SK-N-SH (cell line): ENCODE results near the gene CCNT1. TPM values are rescaled to one million over a fixed set of nuclear protein-coding genes. Genes with fewer than 3 reads are reported as not detected.

ENCODE experiments used
- CTCF ChIA-PET: fragments of 300-600, 350-600 bp; formaldehyde crosslinking; extraction: SDS; loops from one replicate; lab custom pipeline; 2021; lab: Yijun Ruan, JAX
- POLR2A ChIA-PET: fragments of 350-600 bp; sonication (Branson Sonifier 250); formaldehyde crosslinking; extraction: SDS; loops from one replicate; lab custom pipeline; 2020; ENCODE audit warnings: antibody characterized with exemption, inconsistent platforms; lab: Yijun Ruan, JAX
- DNase-seq: peaks from one replicate; pipeline ENCODE4 v3.0.0; 2012
- H2AFZ ChIP-seq: fragments of 200-600 bp; sonication (generic); 2 replicates; pipeline ENCODE4 v1.8.1; 2016; ENCODE audit warnings: antibody characterized with exemption, mild to moderate bottlenecking, low read depth
- H3F3A ChIP-seq: fragments of 200-600 bp; sonication (generic); replicated peaks from 2 replicates; pipeline ENCODE3; 2016; ENCODE audit warnings: antibody characterized with exemption, mild to moderate bottlenecking; ENCODE audit not compliant: insufficient read depth
- H3K27ac ChIP-seq, 2 experiments: fragments of 200-500 bp in 1 of 2; fragments of 200-600 bp in 1 of 2; sonication (Bioruptor generic) in 1 of 2; sonication (generic), shearing (Covaris generic) in 1 of 2; 2 replicates each; pipeline versions ENCODE4 v1.5.1 to v1.6.1; 2014 to 2016; ENCODE audit warnings: low read depth in 2 of 2, inconsistent platforms in 1 of 2, low read length in 1 of 2, mild to moderate bottlenecking in 1 of 2, mixed read lengths in 1 of 2
- H3K27me3 ChIP-seq: fragments of 200-600 bp; sonication (generic), shearing (Covaris generic); 2 replicates; pipeline ENCODE4 v1.6.1; 2016; ENCODE audit warnings: mixed run types; ENCODE audit not compliant: insufficient read depth
- H3K36me3 ChIP-seq, 2 experiments: fragments of 200-500 bp in 1 of 2; fragments of 200-600 bp in 1 of 2; sonication (Bioruptor generic) in 1 of 2; sonication (generic) in 1 of 2; replicated peaks in 1 of 2; 2 replicates each; pipeline versions ENCODE3 to v1.5.1; 2014 to 2016; ENCODE audit warnings: low read length in 1 of 2, mild to moderate bottlenecking in 1 of 2; ENCODE audit not compliant: insufficient read depth in 2 of 2, control insufficient read depth in 1 of 2
- H3K4me1 ChIP-seq, 2 experiments: fragments of 200-500 bp in 1 of 2; fragments of 200-600 bp in 1 of 2; sonication (Bioruptor generic) in 1 of 2; sonication (generic), shearing (Covaris generic) in 1 of 2; 2 replicates each; pipeline versions ENCODE4 v1.5.1 to v1.6.1; 2014 to 2016; ENCODE audit warnings: low read depth in 1 of 2, low read length in 1 of 2, mixed run types in 1 of 2; ENCODE audit not compliant: insufficient read depth in 2 of 2, control insufficient read depth in 1 of 2
- H3K4me2 ChIP-seq: fragments of 200-600 bp; sonication (generic), shearing (Covaris generic); 2 replicates; pipeline ENCODE4 v1.6.1; 2017; ENCODE audit warnings: mixed run types
- H3K4me3 ChIP-seq, 2 experiments: fragments of 200-500 bp in 1 of 2; fragments of 200-600 bp in 1 of 2; sonication (Bioruptor generic) in 1 of 2; sonication (generic), shearing (Covaris generic) in 1 of 2; 2 replicates each; pipeline versions ENCODE4 v1.5.1 to v1.8.1; 2014 to 2016; ENCODE audit warnings: low read depth in 2 of 2, inconsistent platforms in 1 of 2, low read length in 1 of 2, mild to moderate bottlenecking in 1 of 2, mixed read lengths in 1 of 2, moderate library complexity in 1 of 2
- H3K79me2 ChIP-seq: fragments of 200-600 bp; sonication (generic); 2 replicates; pipeline ENCODE4 v1.8.1; 2017; ENCODE audit warnings: mild to moderate bottlenecking; ENCODE audit not compliant: insufficient read depth
- H3K9ac ChIP-seq: fragments of 200-600 bp; sonication (generic); 2 replicates; pipeline ENCODE4 v1.6.1; 2017; ENCODE audit warnings: mixed run types
- H3K9me2 ChIP-seq: fragments of 200-600 bp; sonication (generic); 2 replicates; pipeline ENCODE4 v1.6.1; 2017; ENCODE audit warnings: mixed run types
- H3K9me3 ChIP-seq: fragments of 200-600 bp; sonication (generic); 2 replicates; pipeline ENCODE4 v1.6.1; 2017; ENCODE audit warnings: mixed run types, mild to moderate bottlenecking, moderate library complexity
- H4K20me1 ChIP-seq: fragments of 200-600 bp; sonication (generic); 2 replicates; pipeline ENCODE4 v1.6.1; 2017; ENCODE audit warnings: mild to moderate bottlenecking, mixed run types; ENCODE audit not compliant: insufficient read depth
- FOSL2 ChIP-seq: IDR thresholded peaks from 2 replicates; pipeline ENCODE4 v1.4.0; 2012; ENCODE audit warnings: low read depth, mild to moderate bottlenecking, moderate library complexity, borderline replicate concordance
- FOXM1 ChIP-seq: IDR thresholded peaks from 2 replicates; pipeline ENCODE4 v1.4.0; 2012; ENCODE audit warnings: low read depth, mild to moderate bottlenecking
- GATA2 ChIP-seq: sonication (generic); formaldehyde crosslinking; IDR thresholded peaks from 2 replicates; pipeline ENCODE4 v1.5.0; 2020; ENCODE audit warnings: mild to moderate bottlenecking, missing genetic modification reagents
- JUND ChIP-seq: IDR thresholded peaks from 2 replicates; pipeline ENCODE4 v1.4.0; 2012
- MEF2A ChIP-seq: IDR thresholded peaks from 2 replicates; pipeline ENCODE4 v1.4.0; 2012; ENCODE audit warnings: low read depth, borderline replicate concordance
- MXI1 ChIP-seq: IDR thresholded peaks from 2 replicates; pipeline ENCODE4 v1.6.1; 2012; ENCODE audit warnings: mild to moderate bottlenecking, low read depth, low read length, improper control_type of control experiment
- NRF1 ChIP-seq: IDR thresholded peaks from 2 replicates; pipeline ENCODE4 v1.6.1; 2012; ENCODE audit warnings: low read depth, mild to moderate bottlenecking, low read length
- RCOR1 ChIP-seq: fragments of 150-350 bp; IDR thresholded peaks from 2 replicates; pipeline ENCODE4 v1.6.1; 2017; ENCODE audit warnings: antibody characterized with exemption, low read length
- RFX5 ChIP-seq: IDR thresholded peaks from 2 replicates; pipeline ENCODE4 v1.6.1; 2012; ENCODE audit warnings: mild to moderate bottlenecking, improper control_type of control experiment, low read length
- RXRA ChIP-seq: IDR thresholded peaks from 2 replicates; pipeline ENCODE4 v1.4.0; 2012; ENCODE audit warnings: low read depth, mild to moderate bottlenecking, borderline replicate concordance
- TCF12 ChIP-seq: IDR thresholded peaks from 2 replicates; pipeline ENCODE4 v1.4.0; 2012
- WGBS: methylation state at CpG from one replicate; pipeline ENCODE4 v1.1.6; 2017; ENCODE audit warnings: low lambda C conversion rate; 5-methylcytosine and 5-hydroxymethylcytosine counted together
- polyA plus RNA-seq, 3 experiments: library from polyadenylated mRNA; depleted of rRNA; stranded (reverse); fragments of >200 nt; gene quantifications; 2 replicates each; pipeline ENCODE4 v1.2.3, GENCODE V29; 2012
- TF ChIP-seq, protein P1 (sequence below): fragments of 150-350 bp; IDR thresholded peaks from 2 replicates; pipeline ENCODE4 v1.6.1; 2017; ENCODE audit warnings: antibody characterized with exemption, low read length, low read depth, borderline replicate concordance
- TF ChIP-seq, protein P2 (sequence below): IDR thresholded peaks from 2 replicates; pipeline ENCODE4 v1.4.0; 2012; ENCODE audit warnings: low read depth, borderline replicate concordance
- TF ChIP-seq, protein P3 (sequence below): IDR thresholded peaks from 2 replicates; pipeline ENCODE4 v1.6.1; 2012; ENCODE audit warnings: mild to moderate bottlenecking, low read depth, low read length, moderate library complexity
- TF ChIP-seq, protein P4 (sequence below): fragments of 150-350 bp; IDR thresholded peaks from 2 replicates; pipeline ENCODE4 v1.6.1; 2016; ENCODE audit warnings: mild to moderate bottlenecking, low read depth, low read length

Gene CCNT1
- polyA plus RNA-seq, 1 of the 3 experiments (the other 2 are of a cell fraction) = 7.2 TPM

DNA sequence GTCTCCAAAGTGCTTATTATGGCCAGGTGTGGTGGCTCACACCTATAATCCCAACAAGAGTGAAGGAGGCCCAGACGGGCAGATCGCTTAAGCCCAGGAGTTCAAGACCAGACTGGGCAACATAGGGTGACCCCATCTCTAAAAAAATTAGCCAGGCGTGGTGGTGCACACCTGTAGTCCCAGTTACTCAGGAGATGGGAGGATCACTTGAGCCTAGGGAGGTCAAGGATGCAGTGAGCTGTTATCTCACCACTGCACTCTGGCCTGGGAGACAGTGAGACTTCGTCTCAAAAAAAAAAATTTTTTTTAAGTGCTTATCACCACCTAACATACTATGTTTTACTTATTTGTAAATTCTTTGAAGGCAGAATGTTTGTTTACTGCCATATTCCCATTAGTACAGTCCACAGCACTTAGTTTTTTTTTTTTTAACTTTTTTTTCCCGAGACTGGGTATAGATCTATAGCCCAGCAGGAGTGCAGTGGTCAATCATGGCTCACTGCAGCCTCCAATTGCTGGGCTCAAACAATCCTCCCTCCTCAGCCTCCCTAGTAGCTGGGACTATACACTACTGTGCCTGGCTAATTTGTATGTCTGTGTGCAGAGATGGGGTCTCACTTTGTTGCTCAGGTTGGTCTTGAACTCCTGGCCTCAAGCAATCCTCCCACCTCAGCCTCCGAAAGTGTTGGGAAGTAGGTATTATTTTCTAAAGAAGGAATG is 29.7 kb downstream of the CCNT1 start:
- no peak for DNase-seq
- TF ChIP-seq MEF2A (no peak), TCF12 (no peak), RFX5 (no peak), RXRA (no peak), RCOR1 (no peak), JUND (no peak), GATA2 (CRISPR knock-in tag) (no peak), FOSL2 (no peak), NRF1 (no peak), FOXM1 (no peak), MXI1 (no peak)
- TF ChIP-seq, protein P1, sequence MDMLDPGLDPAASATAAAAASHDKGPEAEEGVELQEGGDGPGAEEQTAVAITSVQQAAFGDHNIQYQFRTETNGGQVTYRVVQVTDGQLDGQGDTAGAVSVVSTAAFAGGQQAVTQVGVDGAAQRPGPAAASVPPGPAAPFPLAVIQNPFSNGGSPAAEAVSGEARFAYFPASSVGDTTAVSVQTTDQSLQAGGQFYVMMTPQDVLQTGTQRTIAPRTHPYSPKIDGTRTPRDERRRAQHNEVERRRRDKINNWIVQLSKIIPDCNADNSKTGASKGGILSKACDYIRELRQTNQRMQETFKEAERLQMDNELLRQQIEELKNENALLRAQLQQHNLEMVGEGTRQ = no peak
- TF ChIP-seq, protein P2, sequence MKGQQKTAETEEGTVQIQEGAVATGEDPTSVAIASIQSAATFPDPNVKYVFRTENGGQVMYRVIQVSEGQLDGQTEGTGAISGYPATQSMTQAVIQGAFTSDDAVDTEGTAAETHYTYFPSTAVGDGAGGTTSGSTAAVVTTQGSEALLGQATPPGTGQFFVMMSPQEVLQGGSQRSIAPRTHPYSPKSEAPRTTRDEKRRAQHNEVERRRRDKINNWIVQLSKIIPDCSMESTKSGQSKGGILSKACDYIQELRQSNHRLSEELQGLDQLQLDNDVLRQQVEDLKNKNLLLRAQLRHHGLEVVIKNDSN = no peak
- TF ChIP-seq, protein P3, sequence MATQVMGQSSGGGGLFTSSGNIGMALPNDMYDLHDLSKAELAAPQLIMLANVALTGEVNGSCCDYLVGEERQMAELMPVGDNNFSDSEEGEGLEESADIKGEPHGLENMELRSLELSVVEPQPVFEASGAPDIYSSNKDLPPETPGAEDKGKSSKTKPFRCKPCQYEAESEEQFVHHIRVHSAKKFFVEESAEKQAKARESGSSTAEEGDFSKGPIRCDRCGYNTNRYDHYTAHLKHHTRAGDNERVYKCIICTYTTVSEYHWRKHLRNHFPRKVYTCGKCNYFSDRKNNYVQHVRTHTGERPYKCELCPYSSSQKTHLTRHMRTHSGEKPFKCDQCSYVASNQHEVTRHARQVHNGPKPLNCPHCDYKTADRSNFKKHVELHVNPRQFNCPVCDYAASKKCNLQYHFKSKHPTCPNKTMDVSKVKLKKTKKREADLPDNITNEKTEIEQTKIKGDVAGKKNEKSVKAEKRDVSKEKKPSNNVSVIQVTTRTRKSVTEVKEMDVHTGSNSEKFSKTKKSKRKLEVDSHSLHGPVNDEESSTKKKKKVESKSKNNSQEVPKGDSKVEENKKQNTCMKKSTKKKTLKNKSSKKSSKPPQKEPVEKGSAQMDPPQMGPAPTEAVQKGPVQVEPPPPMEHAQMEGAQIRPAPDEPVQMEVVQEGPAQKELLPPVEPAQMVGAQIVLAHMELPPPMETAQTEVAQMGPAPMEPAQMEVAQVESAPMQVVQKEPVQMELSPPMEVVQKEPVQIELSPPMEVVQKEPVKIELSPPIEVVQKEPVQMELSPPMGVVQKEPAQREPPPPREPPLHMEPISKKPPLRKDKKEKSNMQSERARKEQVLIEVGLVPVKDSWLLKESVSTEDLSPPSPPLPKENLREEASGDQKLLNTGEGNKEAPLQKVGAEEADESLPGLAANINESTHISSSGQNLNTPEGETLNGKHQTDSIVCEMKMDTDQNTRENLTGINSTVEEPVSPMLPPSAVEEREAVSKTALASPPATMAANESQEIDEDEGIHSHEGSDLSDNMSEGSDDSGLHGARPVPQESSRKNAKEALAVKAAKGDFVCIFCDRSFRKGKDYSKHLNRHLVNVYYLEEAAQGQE = no peak
- TF ChIP-seq, protein P4, sequence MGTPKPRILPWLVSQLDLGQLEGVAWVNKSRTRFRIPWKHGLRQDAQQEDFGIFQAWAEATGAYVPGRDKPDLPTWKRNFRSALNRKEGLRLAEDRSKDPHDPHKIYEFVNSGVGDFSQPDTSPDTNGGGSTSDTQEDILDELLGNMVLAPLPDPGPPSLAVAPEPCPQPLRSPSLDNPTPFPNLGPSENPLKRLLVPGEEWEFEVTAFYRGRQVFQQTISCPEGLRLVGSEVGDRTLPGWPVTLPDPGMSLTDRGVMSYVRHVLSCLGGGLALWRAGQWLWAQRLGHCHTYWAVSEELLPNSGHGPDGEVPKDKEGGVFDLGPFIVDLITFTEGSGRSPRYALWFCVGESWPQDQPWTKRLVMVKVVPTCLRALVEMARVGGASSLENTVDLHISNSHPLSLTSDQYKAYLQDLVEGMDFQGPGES = no peak
- Histone ChIP-seq H3K4me1 (no peaks in the 10 kb centered on the region), H3K9me2 (no peaks in the 10 kb centered on the region), H3K27ac (no peak overlapping the region), H3K4me2 (no peak overlapping the region), H3K9me3 (no peaks in the 10 kb centered on the region), H3K79me2 (peaks cover 19% of the 10 kb centered on the region), H3K4me3 (no peak overlapping the region), H2AFZ (no peak overlapping the region), H3F3A (peaks cover 28% of the 10 kb centered on the region), H3K9ac (no peak overlapping the region), H4K20me1 (peaks cover 11% of the 10 kb centered on the region), H3K27me3 (no peaks in the 10 kb centered on the region), H3K36me3 (peaks cover 29 to 36% of the 10 kb centered on the region in 2 experiments)
- CTCF ChIA-PET = no interaction called here
- POLR2A ChIA-PET = no interaction called here
- 95% methylated on average over 6 of the region's 6 CpGs for WGBS
